ENCODE measurements around the gene LHX1.

LHX1 gene

DNA sequence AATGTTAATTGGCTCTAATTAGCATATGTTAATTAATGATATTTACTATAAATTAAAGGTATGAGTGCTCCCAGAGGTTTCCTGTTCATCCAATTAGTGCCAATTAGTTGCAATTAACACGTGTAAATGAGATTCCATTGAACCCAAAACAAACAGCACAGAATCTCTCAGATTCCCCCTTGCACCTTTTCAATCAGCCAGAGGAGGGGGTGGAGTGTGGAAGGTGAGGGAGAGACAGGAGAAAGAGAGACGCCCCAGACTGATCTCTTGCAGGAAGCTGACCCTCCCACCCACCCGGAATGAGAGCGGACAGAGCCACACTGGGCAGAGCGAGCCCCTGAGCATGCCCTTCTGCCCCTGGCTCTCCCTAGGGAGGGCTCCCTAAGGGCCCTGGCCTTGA is 24.1 kb upstream of the LHX1 start:
- no peak overlapping the region for H3K27ac ChIP-seq
- TF ChIP-seq ZFX (IDR thresholded peaks at IDR 0.05) (no peak), CTCF (conservative IDR thresholded peaks at IDR 0.05) (no peak)

DNA sequence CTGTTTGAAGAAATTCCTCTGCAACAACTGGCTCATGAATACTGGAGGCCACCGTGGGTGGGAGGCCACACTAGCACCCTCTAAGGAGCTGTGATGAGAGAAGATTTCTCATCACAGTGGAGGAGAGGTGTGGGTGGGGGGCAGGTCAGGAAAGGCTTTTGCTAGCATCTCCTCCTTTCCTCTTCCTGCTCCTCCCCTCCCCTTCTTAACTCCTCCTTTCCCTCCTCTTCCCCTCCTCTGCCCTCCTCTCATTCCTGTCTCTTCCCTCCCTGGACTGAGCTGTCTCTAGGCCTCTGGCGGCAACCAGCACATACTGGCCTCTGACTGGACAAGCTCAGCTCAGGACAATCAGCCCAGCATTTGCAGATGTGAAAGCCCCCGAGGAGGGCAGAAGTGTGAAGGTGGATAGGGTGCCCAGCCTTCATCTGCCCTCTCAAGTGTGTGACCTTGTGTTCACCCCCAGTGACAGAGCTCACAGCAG is 19.0 kb upstream of the LHX1 start:
- no peak overlapping the region for H3K27ac ChIP-seq
- TF ChIP-seq ZFX (IDR thresholded peaks at IDR 0.05) (no peak), CTCF (conservative IDR thresholded peaks at IDR 0.05) (no peak)

GRCh38 chr17:36919407-36919968 is 17.8 kb upstream of the LHX1 start:
- TF ChIP-seq CTCF (conservative IDR thresholded peaks at IDR 0.05) (no peak), ZFX (IDR thresholded peaks at IDR 0.05) (no peak)
- no peak overlapping the region for H3K27ac ChIP-seq

DNA sequence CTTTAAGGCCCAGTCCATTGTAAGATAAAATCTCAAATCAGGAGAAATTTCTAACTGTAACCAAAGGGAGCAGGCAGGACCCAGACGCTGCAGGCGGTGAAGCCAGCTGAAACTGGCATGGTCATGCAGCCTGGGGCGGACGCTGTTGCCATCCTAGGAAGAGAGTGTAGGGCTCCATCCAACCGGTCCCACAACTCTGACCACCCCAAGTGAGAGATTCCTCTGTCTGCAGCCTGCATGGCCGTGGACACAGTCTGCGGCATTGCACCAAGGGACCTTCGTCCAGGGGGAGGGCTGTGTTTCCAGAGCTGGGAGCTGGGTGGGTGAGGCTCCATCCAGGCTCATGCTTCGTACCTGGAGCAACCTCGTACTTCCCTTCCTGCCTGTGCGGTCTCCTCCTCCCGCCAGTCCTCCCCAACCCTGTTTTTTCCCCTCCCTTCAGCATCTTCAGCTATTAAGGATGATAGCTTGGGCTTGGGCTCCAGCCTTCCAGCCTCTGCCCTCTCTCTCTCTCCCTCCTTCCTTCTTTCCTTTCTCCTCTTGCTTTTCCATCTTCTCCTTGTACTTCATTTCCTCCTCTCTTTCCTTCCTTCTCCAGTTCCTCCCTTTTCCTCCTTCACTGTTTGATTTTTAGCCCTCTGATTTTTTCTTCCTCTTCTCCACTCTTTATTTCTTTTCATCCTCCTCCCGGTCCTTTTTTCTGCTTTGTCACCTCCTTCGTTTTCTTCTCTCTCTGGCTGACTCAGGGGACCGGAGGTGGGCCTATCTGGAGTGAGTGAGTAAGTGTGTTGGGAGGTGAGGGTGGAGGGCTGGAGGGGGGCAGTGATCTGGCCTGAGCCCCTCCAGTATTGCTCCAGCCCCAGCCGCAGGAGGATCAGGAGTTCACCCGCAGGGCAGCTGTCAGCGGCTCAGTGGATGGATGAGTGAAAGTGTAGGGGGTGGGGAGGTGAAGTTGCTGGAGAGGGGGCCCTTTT is 17.0 kb upstream of the LHX1 start:
- no peak for TF ChIP-seq ZFX (IDR thresholded peaks at IDR 0.05)
- TF ChIP-seq CTCF (conservative IDR thresholded peaks at IDR 0.05): no peak
- H3K27ac ChIP-seq: no peak overlapping the region

- H3K27ac ChIP-seq: no peak overlapping the region
- TF ChIP-seq CTCF (conservative IDR thresholded peaks at IDR 0.05) (no peak), ZFX (IDR thresholded peaks at IDR 0.05) (no peak)
Measured at GRCh38 chr17:36921095-36921851, 16.0 kb upstream of the LHX1 start.

GRCh38 chr17:36922175-36922574 is 15.1 kb upstream of the LHX1 start:
- TF ChIP-seq CTCF (conservative IDR thresholded peaks at IDR 0.05) (no peak), ZFX (IDR thresholded peaks at IDR 0.05) (no peak)
- H3K27ac ChIP-seq: no peak overlapping the region

Data from C4-2B (cell line).